Esophagus (tissue), 2 donors: ENCODE results near the gene GPR141. TPM values are rescaled to one million over a fixed set of nuclear protein-coding genes. Genes with fewer than 3 reads are reported as not detected.

Experiments used
- polyA plus RNA-seq, 2 donors: library from polyadenylated mRNA; stranded (reverse); fragments of 200-250 nt; gene quantifications; one replicate each; pipeline ENCODE4 v1.2.3, GENCODE V29; 2013
- donor health status: healthy with polysubstance abuse.
- donor health status: Bipolar disorder and iron deficiency.

Gene GPR141
- polyA plus RNA-seq, 2 donors: 0.20 to 0.35 TPM

Other genes with a start within 250 kb of the GPR141 start
- 1 to 10 TPM; 1.5 to 2.9 TPM for gene ELMO1, start 234.9 kb upstream of the GPR141 start, polyA plus RNA-seq
- under 1 TPM in 1 of 2 donors, not detected in 1; 0.25 TPM for gene NME8, start 164.8 kb downstream of the GPR141 start, polyA plus RNA-seq
- under 1 TPM; 0.06 to 0.15 TPM for gene SFRP4, start 233.1 kb downstream of the GPR141 start, polyA plus RNA-seq
- gene EPDR1, start 236.9 kb downstream of the GPR141 start, polyA plus RNA-seq: 1 to 10 TPM in 1 of 2 donors, under 1 TPM in 1; 0.24 to 1.0 TPM